CD4-positive, alpha-beta T cell treated with Interleukin-6 at 100 ng/mL for 8 hours (primary cell): ENCODE measurements around the gene DDX1.

Experiments used
- DNase-seq: peaks from one replicate; pipeline ENCODE4 v3.0.0-alpha.2; 2020; ENCODE audit warnings: mixed read lengths, low spot score

The DDX1 gene

GRCh38 chr2:15646661-15647060 lies 55.0 kb downstream of the DDX1 start:
- no peak for DNase-seq

DNA sequence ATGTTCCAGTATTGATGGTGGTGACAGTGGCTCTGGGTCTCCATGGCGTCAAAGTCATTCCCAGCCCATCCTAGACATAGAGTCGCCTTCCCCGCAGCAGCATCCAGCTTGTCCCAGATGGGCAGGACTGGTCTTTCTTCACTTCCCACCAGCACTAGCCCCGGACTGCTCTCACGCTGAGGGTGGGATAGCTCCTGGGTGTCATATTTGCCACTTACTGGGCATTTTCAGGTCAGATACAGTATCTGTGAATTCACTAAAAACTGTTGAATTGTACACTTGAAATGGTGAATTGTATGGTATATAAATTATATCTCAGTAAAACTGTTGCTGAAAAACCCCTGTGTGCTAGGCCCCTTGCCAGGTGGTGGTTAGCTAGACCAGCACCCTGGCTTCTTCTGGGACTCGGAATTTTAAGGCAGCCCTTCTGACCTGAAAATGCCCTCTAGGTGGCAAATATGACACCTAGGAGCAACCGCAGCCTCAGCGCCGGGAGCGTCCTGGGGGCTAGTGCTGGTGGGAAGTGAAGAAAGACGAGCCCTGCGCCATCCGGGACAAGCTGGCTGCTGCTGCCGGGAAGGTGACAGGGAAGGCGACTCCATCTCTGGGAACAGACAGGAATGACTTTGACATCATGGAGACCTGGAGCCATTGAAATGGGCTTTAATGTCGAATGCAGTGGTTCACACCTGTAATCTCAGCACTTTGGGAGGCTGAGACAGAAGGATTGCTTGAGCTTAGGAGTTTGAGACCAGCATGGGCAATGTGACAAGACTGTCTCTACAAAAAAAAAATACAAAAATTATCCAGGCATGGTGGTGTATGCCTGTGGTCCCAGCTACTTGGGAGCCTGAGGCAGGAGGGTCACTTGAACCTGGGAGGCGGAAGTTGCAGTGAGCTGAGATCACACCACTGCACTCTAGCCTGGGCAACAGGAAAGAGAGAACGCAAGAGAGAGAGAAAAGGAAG lies 56.2 kb downstream of the DDX1 start:
- no peak for DNase-seq

DNA sequence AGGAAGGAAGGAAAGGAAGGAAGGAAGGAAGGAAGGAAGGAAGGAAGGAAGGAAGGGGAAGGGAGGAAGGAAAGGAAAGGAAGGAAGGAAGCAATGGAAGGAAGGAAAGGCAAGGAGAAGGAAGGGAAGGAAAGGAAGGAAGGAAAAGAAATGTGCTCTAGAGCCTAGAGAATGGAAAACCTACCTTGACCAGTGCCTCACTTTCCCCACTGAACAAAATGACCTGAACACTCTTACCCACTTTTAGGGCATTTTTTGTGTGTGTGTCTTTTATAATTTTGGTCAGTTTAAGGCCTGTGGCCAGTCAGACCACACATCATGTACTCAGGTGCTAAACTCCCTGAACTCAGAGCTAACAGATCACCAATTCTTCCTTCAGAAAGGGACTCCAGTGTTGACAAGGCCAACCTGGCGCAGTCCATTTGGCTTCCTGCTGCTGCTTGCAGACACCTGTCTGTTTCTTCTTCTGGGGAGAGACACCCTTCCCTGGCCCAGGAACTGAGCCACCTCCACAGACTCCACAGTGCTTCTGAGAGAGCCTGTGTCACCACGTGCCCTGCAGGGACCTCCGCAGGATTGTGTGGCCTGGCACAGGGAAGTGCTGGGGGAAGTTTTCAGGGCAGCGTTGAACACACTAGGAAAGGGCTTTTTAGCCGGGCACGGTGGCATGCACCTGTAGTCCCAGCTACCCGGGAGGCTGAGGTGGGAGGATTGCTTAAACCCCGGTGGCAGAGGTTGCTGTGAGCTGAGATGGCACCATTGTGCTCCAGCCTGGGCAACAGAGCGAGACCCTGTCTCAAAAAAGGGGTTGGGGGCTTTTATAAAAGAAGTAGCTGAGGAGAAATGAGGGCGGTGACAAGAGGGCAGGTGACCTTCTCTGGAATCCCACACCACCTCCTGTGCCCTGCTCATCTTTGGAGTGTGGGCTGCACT lies 57.2 kb downstream of the DDX1 start:
- no peak for DNase-seq

DNA sequence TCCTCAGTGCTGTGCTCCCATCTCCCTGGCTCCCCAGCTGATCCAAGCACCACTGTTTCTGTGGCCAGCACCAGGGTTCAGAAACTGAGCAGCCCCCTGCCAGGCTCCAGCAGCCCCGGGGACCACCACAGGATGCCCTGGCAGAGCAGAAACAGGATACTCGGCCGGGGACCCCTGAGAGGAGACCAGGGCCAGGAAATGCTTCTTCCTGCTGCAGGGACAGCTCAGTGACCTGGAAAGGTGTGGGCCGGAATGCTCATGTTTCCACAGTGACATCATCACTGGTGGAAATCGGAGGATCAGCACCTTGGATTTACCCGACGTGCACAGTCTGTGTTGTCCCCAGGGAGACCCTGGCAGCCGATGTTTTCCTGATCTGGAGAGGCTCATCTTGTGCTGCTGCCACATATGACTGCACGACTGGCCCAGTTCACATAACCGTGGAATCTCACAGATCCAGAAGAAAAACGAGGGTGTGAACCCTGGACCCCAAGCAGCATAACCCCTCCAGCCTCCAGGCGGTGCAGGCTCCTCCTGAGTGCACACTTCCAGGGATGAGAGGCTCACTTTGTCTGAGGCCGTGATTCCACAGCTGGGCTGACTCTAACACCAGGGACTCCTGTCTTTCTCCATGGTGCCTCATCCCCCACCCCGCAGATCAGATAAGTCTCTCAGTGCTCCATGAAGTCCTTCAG lies 58.0 kb downstream of the DDX1 start:
- no peak for DNase-seq

DNA sequence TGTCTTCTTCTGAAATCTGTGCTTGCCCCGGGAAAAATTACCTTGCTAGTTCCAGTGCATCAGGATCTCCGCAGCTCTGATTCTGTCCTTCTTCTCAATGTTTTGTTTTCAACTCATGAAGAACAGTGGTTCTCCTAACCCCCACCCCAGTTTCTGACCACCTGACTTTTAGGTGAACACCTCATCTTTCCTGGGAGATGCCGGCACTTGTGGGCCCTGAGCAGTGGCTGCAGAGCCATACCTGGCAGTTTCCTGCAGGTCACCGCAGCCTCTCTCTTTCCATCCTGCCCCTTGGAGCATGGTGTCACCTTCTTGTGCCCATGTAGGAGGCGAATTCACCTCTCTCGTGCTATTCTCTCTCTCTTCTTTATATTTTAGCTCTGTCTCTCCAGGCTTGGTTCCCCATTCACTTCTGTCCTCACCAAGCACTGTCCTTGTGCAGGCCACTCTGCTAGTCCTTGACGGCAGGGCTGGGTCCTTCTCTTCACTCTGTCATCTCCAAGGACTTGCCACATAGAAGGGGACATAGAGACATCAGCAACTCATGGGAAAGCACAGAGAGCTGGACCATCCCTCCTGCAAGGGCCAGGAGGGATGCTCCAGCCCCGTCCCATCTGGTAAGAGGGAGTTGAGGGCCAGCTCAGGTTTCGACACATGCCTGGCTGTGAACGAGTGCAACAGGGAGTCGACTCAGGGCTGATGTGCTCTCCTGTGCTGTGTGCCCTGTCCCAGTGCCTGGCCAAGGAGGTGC lies 59.1 kb downstream of the DDX1 start:
- no peak for DNase-seq

DNA sequence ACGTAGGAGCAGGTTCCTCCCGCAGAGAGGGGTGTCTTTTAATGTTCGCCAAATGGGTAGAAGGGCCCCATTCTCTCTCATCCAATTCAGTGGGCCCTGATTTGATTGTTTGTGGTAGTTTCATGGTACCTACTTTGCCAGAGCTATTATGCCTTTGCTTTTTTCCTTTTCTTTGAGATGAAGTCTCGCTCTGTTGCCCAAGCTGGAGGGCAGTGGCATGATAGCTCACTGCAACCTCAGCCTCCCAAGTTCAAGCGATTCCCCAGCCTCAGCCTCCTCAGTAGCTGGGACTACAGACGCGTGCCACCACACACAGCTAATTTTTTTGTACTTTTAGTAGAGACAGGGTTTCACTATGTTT lies 59.7 kb downstream of the DDX1 start:
- no peak for DNase-seq

DNA sequence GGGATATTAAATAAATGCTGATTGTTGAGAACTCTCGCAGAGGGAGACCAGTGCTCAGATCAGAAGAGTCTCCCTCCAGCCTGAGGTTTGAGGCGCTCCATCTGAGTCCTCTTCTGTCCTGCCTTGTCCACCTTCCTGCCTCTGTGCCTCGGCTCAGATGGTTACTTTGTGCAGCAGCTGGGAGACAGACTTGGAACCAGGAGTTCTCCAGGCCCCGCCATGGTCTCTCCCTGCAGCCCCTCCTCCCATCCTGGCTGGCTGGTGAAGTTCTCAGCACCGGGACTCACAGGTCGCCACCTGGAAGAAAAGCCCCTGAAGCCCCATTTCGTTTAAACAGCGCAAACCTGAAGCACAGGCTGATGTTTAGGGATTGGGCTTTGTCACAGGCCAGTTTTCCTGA lies 60.6 kb downstream of the DDX1 start:
- DNase-seq = no peak

- no peak for DNase-seq
Measured at GRCh38 chr2:15652801-15653200, 61.1 kb downstream of the DDX1 start.

- DNase-seq = no peak
Measured at GRCh38 chr2:15653806-15654726, 62.4 kb downstream of the DDX1 start.

GRCh38 chr2:15654727-15655073 lies 63.0 kb downstream of the DDX1 start:
- no peak for DNase-seq

DNA sequence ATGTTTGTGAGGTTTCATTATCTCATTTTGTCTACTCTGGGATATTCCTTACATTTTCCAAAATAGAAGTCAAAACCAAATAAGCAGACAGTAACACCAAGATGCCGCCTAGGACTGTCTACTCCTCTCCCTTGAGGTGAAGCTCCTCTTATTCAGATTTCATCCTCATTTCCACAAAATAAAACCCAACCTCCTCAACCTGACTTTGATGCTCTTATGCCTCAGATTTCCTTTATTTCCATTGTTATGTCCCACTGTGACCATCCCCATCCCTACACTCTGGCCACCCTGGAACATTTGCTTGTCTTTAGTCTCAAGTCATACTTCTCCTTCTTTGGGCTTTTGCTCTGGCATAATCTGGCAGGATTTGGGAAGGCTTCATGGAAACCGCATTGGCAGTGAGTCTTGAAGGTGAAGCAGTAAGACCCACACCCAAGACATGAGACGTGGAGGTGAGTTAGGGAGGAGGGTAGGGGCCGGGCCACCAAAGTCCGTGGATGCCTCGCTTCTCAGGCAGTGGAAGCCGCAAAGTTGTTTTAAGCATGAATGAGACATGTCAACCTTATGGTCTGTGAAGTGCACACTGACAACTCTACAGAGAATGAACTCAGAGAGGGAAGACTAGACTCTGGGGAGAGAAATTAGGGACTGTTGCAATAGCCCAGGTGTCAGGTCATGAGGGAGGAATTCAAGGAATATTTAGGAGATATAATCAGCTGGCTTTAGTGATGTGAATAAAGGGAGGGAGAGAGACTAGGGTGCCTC lies 63.6 kb downstream of the DDX1 start:
- DNase-seq = no peak

DNA sequence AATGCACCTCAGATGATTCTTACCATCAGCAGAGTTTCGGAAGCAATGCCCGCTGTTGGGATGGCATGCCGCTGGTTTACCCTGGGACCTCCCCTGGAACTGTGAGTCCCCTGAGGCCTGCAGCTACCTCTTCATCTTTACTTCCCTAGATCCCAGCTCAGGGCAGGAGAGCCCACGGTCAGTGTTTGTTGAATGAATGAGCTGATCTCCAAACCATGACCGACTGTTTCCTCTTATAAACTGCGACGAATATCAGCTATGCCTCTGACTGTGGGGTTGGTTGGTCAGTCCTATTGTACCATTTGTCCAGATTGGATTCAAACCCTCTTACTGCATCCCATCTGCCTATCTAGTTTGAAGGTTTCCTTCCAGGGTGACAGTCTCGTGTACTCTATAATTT lies 64.4 kb downstream of the DDX1 start:
- no peak for DNase-seq

DNA sequence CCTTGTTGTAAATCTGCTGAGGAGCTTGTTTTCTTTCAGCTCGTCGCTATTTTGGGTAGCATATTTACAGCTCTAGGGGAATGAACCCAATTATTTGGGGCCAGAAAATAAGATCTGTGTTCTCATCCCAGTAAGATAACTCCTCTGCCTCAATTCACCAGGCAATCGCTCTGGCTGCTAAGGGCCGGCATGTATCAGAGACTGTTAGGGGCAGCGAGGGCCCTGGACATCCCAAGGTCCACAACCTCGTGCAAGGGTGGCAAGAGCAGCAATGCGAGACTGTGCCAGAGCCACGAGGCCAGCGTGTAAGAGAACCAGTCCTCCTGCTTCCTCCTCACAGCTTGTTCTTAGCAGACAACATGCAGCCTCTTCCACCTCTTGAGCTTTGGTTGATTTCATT lies 66.1 kb downstream of the DDX1 start:
- DNase-seq = no peak

- DNase-seq = no peak
Measured at GRCh38 chr2:15658911-15659310, 67.2 kb downstream of the DDX1 start.

DNA sequence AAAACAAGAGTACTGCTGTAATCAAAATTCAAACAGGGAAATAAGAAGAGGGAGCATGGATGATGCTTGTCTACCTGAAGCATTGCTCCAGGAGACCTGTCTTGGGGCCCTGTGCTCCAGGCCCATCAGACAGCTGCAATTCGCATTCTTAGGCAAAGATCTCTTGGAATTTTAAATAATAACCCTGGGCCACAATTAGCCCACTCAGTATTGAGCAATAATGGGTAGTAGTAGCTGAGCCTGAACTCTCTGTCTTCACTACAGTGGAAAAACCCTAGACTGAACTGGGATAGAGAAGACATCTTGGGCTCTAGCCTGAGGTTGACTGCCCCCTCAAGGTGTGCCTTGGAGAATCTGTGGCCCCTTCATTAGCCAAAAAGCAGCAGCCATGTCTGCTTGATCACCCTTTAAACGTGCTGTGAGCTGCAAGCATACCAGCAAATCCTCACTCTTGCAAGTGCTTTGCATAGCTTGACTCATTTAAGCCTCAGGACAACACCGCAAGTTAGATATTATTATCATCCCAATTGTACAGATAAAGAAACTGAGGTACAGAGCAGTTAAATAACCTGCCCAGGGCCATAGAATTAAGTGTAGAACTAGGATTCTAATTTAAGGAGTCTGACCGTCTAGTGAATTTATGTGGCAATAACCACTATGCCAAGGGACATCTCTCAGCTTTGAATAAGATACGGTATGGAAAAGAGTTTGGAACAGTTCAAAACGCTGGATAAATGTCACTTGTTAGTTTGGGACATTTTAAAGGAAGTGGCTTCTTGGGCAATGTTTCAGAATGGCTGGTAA lies 69.0 kb downstream of the DDX1 start:
- no peak for DNase-seq

GRCh38 chr2:15661295-15661569 lies 69.6 kb downstream of the DDX1 start:
- no peak for DNase-seq

DNA sequence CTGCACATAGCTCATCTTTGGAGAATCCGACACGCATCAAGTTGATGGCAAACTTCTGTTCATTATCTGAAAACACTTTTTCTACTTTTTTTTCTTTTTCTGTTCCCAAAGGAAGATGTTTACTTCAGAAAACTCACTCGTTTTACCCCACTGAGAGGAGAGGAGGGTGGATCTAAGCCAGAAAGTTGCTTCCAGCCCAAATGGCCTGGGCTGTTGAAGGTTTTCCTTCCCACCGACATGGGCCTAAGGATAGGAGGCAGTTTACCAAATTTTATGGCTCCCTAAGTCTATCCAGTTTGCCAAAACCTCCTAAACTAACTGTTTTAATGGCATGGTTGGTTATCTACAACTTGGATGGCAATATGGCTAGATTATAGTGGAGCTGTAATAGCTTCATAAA lies 70.4 kb downstream of the DDX1 start:
- no peak for DNase-seq

DNA sequence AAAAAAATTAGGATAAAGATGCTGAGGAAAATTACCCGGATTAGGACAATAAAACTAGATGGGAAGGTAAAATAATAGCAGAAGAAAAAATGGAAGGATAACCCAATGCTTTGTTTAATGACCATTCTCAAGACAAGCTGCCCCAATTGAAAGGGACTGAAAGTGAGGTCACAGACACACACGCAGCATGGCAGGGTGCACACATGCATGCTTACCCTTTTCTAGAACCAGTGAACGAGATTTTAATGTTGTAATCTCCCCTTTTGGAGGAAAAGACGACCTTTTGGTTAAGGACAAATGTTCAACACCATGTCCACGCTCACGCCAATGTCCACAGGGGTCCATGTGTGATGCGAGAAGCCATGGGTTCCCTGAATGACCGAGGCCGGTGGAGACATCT lies 70.9 kb downstream of the DDX1 start:
- no peak for DNase-seq

GRCh38 chr2:15663802-15664201 lies 72.1 kb downstream of the DDX1 start:
- DNase-seq = no peak
